ENCODE data around the gene TCFL5.

The TCFL5 gene

GRCh38 chr20:62861726-62862336 lies at the start of gene TCFL5:
Gene TCFL5 (minus strand): TSS chr20:62861822. CDS start chr20:62861670, 152 bp downstream.
- peak; percentile 75 for DNase-seq

DNA sequence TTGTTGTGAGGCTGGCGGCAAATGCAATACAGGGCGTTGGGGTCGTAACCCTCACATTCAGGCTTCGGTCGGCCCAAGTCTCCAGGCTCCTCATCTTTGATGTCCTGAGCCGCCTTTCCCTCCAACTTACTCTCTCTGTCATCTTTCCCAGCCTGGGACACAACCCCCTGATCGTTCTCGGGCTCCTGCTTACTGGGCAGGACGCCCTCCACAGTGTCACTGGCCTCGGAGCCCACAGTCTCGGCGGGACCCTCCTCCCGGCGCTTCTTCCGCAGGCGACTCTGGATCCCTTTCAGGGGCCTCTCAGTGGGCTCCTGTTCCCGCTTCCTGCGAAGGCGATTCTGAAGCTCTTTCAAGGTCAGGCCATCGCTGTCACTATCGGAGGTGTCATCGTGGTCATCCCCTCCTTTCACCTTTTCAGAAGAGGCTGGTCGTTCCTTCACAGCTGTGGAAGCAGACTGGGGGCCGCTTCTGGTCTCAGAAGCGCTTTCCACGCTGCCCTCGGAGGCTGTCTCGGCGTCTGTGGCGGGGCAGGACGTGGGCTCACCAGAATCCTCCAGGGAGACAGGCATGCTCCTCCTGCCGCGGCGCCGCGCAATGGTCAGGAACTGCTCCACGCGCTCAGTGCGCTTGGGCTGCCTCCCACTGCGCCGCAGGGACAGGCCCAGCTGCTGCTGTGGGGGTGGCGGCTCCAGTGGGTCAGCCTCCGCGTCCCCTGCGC lies 49.3 kb upstream of the TCFL5 start:
- DNase-seq, result no peak

DNA sequence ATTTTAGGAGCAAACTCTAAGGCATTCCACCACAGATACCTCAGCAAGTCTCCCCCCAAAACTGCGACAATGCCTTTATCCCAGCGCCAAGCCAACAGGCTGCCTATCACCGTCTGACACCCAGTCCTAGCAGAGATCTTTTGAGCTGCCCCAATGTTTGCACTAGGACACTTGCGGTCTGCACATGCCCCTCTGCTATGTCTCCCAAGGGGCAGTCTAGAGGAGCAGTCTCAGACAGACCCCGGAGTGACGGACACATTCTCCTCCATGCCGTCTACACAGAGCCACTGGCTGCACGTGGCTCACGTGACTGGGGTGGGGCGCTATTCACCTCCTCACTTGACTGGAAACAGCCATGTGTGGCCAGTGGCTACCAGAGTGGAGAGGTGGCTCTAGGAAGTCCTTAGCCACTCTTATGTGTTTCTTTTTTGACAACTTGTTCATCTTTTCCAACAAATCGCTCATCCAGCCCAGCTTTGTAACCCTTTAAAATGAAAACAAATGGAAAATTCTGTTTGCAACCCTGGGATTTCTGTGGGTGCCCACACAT lies 48.7 kb upstream of the TCFL5 start:
- DNase-seq, result no peak

DNA sequence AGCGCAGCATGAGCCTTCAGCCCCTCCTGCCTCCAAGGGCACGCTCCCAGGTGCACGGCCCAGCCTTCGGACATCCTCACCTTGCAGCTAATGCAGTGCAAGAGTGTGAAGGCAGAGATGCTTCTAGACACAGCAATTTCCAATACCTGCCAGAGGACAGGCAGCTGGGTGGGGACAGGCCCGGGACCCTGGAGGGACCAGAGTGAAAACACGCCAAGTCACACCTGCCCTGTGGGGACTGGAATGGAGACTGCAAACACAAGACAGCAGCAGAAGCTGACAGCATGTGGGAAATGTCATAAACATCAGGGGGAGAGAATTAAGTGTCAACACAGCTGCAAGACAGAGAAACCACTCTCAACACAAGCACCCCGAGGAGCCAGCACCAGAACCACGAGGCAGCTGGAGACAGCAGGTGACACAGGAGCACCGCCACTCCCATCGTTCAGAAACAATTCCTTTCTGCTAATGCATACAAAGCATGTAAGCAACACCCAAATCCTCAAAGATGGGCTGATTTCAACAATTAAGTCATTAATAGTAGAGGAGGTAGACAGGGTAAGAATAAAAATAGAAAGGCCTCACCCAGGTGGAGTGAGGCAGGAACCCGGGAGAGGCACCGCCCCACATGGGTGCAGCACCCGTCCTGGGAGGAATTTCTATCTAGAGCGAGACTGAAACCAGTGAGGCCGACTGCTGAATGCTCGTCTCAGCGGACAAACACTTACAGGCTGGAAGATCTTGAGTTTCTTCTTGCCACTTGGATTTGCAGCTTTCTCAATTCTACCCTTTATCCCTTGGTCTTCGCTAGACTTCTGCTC lies 47.6 kb upstream of the TCFL5 start:
- peak; percentile 75 for DNase-seq

- DNase-seq, result no peak
Measured at GRCh38 chr20:62907384-62908317, 46.0 kb upstream of the TCFL5 start.

GRCh38 chr20:62906647-62907375 lies 45.2 kb upstream of the TCFL5 start:
- no peak for DNase-seq

- DNase-seq, result no peak
Measured at GRCh38 chr20:62906209-62906608, 44.6 kb upstream of the TCFL5 start.

DNA sequence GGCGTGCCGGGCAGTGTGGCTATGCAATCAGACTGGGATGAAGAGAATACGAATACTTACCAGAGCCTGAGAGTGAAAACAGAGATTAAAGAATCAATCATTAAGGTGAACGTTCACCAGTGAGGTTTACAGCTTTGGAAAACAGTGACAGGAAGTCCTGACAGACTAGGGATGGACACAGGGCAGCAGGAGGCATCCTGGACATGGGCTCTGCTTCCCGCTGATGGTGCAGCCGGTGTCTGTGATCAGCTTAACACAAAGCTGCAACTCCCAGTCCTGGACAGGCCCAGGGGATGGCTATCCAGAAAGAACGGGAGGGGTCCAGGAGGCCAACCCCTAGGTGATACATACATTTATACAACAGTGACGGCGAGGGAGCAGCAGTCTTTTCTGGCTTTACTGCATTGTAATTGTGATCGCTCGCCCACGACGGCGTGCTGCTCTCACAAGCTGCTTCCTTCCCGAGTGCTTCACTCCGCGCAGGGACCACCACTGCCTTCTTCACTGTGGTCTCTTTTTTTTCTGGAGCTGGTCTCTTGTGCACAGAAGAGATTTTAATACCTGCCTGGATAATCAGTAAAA lies 44.0 kb upstream of the TCFL5 start:
- no peak for DNase-seq

DNA sequence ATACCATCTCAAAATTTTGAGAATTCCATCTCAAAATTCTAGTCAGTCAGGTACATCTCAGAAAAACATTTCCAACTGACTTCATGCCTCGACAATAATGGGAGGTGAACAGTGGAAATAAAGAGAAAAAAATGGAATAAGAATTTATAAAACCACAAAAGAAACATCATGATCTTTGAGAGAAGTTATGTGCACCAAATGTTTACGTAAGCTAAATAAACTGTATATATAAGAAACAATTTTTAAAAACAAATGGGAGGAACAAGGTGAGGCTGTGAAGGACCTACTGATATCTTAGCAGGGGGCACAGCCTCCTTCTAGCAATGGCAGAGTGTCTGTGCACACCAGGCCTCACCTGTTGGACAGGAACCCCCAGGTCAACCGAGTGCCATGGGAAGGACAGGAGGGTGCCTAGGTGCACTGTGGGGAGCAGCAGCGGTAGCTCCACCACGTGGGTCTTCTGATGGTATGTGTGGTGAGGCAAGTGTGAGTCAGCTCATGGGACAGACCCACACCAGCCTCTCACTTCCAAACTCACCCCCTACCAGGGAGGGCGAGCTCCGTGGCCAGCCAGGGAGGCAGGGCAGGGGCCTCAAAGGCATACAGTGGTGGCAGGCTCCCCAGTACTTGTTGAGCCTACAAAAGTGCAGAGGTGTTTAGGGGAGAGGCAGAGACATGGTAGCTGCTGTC lies 41.4 kb upstream of the TCFL5 start:
- DNase-seq, result no peak

- DNase-seq, result no peak
Measured at GRCh38 chr20:62901891-62902290, 40.3 kb upstream of the TCFL5 start.

DNA sequence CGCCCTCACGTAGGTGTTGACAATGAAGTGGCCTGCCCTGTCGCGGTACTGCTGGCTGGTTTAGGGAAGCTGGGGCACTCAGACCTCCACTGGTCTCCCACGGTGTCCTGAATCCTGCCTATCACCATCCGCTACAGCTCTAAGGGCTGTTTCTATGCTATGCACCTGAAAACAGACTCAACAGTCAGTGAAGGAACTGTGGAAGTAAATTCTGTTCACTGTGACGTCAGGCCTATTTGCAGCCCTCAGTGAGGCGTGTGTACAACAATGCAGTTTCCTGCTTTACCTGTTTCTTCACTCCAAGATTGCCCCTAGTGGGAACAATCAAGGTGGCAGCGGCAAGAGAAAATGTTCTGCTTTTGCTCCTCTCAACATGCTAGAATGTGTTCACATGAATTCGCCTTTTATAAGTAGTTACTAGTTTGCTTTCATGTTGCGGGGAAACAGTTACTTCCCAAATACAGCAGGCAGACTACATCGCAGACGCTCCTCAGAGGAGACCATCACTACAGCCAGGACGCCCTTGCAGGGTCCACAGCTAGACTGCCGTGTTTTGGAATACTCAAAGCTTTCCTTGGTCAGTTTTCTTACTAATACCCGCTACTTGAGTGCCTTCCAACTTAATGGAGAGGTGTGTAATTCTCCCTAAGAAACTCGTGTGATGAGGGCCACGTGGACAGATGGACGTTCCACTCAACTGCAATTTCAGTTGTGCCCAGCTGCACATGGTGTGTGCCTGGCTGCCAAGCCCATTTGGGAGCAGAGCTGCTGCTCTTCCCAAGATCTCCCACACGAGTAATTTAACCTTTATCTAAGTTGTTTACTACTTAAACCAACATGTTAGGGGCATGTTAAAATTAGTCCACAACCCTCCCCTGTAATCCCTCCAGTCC lies 39.3 kb upstream of the TCFL5 start:
- peak; percentile 47 for DNase-seq

DNA sequence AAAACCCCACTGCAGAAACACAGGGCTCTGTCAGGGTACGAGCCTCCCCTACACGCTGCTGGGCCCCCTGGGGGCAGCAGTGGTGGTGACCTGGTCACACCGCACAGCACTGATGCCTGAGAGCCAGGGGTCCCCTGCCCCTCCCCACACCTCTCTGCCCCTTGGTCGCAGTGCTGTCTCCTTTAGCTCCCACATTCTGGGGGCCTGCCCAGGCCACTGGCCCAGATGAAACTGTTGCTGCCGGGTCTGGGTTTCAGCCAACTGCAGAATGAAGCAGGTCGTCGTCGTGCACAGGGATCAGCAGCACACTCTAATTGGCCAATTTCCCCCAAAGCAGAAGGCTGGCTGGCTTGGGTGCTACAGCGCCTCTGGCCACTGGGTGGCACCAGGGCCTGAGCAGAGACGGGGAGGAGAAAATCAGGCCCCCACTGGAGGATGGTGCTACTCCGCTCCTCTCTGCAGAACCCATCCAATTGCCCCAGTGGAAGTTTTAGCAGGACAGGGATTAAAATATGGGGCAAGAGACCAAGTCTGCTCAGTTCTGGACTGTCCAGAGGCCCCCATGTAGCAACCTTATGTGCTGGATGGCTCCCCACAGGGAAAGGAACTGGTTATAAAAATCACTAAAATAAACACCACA lies 38.5 kb upstream of the TCFL5 start:
- DNase-seq, result peak; percentile 30

DNA sequence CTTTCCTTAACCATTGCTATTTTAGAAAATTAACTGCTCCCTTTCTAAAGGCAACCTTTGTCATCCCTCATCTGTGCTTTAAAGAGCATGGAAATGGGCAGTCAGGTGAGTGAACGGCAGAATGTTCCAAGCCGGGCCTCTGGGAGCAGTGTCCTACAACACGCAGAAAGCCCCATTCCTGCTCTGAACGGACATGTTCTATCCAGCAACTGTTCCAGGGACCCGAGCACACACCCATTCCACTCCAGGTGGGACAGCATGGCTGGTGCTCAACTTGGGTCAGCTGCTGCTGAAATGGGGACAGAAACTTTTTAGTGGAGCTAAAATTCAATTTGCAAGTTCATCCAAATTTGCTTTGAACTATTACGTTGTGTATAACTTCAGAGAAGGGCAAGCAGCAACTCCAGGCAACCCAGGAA lies 38.0 kb upstream of the TCFL5 start:
- DNase-seq, result no peak

GRCh38 chr20:62898970-62899632 lies 37.5 kb upstream of the TCFL5 start:
- DNase-seq, result peak; percentile 59

- no peak for DNase-seq
Measured at GRCh38 chr20:62898093-62898964, 36.7 kb upstream of the TCFL5 start.

- no peak for DNase-seq
Measured at GRCh38 chr20:62897666-62898065, 36.0 kb upstream of the TCFL5 start.

- peak; percentile 31 for DNase-seq
Measured at GRCh38 chr20:62896526-62896925, 34.9 kb upstream of the TCFL5 start.
